HEK293T (cell line): ENCODE data around the gene NAA10.

Source experiments
- BHLHE40 ChIP-seq: fragments of 450-650 bp; IDR thresholded peaks from 2 replicates; pipeline ENCODE4 v1.6.1; 2016; ENCODE audit warnings: mild to moderate bottlenecking, moderate library complexity, borderline replicate concordance
- HDGF ChIP-seq: fragments of 450-650 bp; IDR thresholded peaks from 2 replicates; pipeline ENCODE4 v1.6.1; 2017; ENCODE audit warnings: antibody characterized with exemption, borderline replicate concordance
- NFRKB ChIP-seq: fragments of 450-650 bp; IDR thresholded peaks from 2 replicates; pipeline ENCODE4 v1.6.1; 2016; ENCODE audit warnings: mild to moderate bottlenecking, moderate library complexity
- SP1 ChIP-seq: fragments of 450-650 bp; IDR thresholded peaks from 2 replicates; pipeline ENCODE4 v1.6.1; 2017
- SUZ12 ChIP-seq: fragments of 450-650 bp; IDR thresholded peaks from 2 replicates; pipeline ENCODE4 v1.6.1; 2016; ENCODE audit warnings: mild to moderate bottlenecking
- ZNF384 ChIP-seq: fragments of 450-650 bp; IDR thresholded peaks from 2 replicates; pipeline ENCODE4 v1.6.1; 2016

- TF ChIP-seq BHLHE40 (no peak), ZNF384 (no peak), SUZ12 (no peak), HDGF (no peak), SP1 (no peak), NFRKB (no peak)
Observed at GRCh38 chrX:153919281-153919680, 15.6 kb downstream of the NAA10 start.
